HG02763 (cell line): Measurements from ENCODE around the gene DVL2.
A peak's percentile ranks its signal among the peaks of the same experiment; 100 is the strongest.
"Not testable (repeated sequence)": the region's sequence is repeated elsewhere in the genome, so short reads cannot be mapped to it uniquely, and the experiment has no call there.

ENCODE experiments used
- ATAC-seq: cut with Tn5 transposase; IDR thresholded peaks from one replicate; pipeline ENCODE4 v1.9.1; 2021; ENCODE audit warnings: mild to moderate bottlenecking, moderate library complexity; ENCODE audit not compliant: unreplicated experiment

Gene DVL2

DNA sequence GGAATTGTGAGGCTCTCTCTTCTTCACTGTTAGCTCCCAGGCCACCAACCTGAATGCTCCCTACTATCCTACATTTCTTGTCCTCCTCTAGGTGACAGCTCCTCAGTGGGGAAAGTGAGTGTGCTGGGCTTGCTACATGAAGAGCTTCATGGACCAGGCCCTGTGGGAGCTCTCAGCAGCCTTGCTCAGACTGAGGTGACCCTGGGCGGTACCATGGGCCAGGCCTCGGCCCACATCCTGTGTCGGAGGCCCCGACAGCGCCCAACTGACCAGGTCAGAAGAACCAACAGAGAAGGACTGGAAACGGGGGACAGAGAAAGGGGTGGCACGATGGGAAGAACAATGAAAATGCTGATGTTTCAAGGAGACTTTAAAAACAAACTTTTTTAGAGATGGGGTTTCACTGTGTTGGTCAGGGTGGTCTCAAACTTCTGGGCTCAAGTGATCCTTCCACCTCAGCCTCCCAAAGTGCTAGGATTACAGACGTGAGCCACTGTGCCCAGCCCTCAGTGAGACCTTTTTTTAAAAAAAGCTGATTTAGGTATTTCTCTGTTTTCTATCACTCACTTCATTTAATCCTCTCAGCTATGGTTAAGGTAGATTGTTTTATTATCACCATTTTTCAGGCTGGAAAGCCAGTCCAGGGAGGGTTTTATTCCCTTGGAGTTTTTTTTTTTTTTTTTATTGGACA, 22.6 kb upstream of the DVL2 start:
- ATAC-seq, result no peak

DNA sequence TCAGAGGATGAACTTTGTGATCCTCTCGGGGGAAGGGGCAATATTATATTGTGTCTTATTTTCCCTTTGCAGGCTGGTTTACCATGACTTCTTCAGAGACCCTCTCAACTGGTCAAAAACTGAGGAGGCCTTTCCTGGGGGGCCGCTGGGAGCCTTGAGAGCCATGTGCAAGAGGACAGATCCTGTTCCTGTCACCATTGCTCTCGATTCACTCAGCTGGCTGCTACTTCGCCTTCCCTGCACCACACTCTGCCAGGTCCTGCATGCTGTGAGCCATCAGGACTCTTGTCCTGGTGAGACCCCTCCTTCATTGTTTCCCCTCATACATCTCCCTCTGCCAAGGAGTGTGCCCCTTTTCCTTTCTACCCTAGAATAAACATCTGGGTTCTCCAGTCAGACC, 20.2 kb upstream of the DVL2 start:
- no peak for ATAC-seq

DNA sequence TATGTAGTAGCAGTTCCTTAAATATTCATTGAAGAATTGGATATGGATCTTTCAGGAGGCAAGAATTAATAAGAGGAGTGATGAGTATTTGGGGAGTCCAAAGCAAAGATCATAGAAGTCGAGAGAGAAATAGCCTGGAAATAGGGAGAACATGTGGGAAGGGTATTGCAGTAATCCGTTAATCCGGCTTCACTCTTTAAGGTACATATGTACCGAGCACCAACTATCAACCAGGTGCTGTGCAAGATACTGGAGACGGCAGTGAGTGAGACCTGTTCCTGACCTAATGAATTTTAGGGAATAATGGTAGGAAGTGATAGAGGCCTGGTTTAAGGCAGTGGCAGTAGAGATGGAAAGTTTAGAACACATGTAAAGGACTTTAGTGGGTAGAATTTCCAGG, 18.8 kb upstream of the DVL2 start:
- ATAC-seq, result no peak

DNA sequence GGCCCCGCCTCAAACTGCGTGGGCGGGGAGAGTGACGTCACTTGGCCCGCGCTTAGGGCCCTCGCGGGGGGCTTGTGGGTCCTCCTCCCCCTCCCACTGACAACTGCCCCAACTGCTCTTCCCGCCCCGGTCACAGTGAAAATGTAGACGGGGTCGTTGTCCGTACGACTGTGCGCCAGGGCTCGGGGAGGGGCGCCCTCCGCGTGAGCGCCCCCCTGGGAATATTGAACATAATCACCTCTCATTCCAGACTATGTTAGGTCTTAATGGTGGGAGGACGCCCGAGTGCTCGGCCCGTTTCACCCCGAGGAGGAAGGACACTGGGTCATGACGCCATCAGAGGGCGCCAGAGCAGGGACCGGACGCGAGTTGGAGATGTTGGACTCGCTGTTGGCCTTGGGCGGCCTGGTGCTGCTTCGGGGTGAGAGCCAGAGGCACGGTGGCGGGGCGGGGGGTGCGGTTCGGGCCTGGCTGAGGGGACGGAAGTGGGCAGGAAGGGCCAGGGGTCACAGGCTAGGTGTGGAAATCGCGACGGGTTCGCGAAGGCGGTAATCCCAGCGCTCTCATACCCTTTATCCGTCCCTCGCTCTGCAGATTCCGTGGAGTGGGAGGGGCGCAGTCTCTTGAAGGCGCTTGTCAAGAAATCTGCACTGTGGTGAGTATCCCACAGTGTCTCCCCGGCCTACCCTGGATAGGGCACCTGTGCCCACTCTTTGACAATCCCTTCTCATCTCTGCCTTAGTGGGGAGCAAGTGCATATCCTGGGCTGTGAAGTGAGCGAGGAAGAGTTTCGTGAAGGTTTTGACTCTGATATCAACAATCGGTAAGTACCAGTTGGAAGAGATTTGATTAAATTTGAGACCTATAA, 18.1 kb upstream of the DVL2 start, which contains the start of gene ELP5:
ELP5 (plus strand) TSS at position 40 of the 868 bp plus-strand sequence; CDS start at position 376, 336 bp downstream.
- peak; percentile 55 for ATAC-seq

DNA sequence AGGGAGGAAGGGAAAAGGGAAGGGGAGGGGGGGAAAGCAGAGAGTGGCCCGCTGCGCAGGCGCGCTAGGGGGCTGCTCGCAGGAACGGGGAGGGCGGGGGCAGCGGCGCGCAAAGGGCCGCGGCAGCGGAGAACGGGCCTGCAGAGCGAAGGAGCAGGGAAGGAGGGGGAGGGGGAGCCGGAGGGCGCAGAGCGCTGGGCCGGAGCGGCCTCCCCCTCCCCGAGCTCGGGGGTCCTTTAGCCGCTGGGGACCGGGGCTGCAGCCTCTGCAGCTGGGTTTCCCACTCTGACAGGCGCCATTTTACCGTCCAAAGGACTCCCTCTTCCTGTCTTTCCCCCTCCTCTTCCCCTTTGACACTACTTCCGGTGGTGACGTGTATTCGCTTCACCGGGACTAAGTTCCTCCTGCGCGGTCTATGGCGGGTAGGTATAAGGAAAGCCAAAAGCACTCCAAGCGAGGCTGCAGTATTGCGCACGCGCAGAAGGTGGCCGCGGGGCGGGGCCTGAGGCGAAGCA, 17.4 kb upstream of the DVL2 start, which contains the start of gene CTDNEP1:
CTDNEP1 (minus strand) TSS at position 74 of the 515 bp plus-strand sequence. CDS start 438 bp downstream, outside the sequence.
- ATAC-seq, result peak; percentile 79

DNA sequence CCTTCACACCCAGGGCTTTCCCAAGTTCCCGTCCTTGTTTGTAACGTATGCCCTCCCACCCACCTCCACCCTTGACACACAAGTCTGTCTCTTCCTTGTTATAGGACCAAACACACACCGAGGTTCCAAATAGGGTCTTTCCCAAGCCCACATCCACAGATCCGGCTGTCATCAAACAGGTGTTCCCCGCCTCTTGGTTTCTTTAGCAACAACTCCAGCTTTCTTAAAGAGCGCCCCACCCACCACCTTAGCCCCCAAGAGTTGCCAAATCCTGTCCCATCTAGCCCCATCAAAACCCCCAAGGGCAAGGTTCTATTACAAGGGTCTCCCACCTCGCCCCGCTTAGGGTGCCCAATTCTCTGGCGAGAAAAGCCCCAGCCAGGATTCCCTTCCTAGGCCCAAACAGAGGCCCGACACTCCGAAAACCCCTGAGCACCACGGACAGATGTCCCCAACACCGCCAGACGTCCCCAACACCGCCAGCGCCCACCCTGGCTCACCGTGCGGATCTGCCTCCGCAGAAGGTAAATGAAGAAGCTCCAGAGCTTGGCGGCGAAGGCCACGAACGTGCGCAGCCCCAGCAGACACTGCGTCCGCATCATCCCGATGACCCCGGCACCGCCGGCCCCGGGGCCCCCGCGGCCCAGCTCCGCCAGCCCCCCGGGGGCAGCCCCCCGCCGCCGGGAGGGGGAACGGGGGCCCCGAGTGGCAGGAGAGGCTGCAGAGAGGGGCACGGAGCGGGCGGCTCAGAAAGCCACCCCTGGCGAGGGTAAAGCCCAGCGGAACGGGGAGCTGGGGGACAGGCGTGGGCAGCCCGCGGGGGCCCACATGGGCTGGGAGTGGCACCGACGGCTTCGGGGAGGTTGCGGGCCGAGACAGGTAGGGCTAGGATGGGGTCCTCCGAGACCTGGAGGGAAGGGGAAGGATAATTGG, 16.6 kb upstream of the DVL2 start:
- ATAC-seq, result no peak

DNA sequence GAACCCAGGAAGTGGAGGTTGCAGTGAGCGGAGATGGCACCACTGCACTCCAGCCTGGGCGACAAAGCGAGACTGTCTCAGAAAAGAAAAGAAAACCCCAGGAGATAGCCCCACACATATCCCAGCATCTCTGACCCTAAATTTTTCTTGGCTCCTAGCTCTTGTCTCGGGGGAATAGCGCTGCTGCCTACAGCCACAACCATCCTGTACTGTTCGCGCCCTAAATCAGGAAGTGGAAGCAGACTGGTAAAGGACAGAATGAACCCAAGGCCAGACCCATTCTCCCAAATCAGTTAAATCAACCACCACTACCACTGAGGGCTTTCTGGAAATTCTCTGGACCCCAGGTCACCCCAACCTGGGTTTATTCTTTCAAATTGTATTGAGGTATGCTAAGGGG, 15.5 kb upstream of the DVL2 start:
- no peak for ATAC-seq

DNA sequence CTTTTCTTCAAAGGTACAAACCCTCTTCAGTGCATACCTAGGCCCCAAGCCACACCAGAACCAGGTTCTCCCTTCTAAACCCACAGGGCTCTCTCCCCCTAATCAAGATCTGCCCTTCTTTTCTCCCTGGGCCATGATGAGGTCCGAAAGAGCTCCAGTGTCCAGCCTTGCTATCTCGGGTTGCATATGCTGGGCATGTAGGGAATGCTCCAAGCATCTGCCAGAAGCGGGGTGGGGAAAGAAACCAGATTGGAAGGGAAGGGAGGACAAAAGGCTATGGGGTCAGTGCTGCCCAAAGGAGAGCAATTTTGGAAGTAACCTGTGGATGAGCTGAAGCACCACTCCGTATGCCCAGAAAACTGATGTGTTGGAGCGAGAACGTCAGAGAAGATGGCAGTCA, 14.9 kb upstream of the DVL2 start:
- ATAC-seq, result no peak

DNA sequence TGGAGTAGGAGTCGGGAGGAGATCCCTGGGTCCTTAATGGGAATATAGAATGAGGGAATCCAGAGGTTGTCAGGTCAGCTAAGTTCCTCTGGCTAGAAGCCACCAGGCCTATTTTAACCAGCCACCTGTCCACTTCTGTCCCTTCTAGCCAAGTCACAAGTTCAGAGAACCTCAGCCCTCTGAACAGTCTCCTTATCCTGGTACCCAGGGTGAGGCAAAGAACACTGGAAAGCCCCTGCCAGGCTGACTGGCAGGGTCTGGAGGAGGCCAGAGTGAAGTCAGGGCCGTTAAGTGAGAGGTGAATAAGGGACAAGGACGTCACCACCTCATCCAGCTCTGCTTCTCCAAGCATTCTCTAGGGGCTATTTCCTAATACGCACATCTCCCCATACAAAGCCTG, 14.5 kb upstream of the DVL2 start:
- no peak for ATAC-seq

DNA sequence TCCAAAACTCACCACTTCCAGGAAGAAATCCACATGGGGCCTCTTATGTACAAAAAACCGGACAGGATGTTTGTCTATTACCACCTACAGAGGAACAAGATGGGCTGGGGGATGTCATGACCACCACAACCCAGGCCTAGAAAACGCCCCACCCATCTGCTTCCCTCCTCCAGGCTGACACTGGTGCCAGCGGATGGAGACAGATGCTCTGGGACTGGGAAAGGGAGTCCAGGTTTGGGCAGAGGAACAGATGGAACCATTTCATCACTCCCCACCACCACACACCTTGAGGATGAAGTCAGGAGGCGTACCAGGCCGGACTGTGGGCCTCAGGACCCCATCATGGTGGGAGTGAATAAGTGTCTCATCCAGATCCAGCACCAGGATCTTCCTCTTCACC, 12.5 kb upstream of the DVL2 start:
- ATAC-seq, result no peak

DNA sequence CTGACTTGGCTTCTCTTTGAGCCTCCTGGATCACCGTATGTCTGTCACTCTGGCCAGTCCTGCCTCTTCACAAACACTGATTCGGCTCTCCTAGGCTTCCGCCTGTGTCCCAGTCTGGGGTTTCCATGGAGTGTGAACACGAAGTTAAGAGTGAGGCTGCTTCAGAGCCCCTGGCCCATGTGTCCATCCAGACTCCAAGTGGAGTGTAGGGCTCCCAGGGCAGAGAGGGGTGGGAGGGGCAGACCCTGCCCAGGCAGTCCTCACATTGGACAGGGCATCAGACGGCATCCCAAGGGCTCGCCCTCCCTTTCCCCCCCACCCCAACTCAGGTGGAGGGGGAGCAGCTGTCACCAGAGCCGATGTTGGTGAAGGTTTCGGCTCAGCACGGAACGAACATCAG, 9.5 kb upstream of the DVL2 start:
- not testable (repeated sequence) for ATAC-seq

DNA sequence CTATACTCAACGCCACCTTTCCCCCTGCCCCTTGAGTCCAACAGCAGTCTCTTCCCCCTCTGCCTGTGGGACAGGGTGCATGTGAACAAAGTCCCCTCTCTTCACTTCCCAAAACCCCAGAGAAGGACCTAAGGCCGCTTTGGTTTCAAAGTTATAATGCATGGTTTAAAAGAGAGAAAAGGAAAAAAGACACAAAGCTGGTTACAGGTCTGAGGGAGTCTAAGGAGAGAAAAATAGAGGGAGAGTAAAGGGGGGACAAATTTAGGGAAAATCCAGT, 9.1 kb upstream of the DVL2 start:
- ATAC-seq, result no peak

DNA sequence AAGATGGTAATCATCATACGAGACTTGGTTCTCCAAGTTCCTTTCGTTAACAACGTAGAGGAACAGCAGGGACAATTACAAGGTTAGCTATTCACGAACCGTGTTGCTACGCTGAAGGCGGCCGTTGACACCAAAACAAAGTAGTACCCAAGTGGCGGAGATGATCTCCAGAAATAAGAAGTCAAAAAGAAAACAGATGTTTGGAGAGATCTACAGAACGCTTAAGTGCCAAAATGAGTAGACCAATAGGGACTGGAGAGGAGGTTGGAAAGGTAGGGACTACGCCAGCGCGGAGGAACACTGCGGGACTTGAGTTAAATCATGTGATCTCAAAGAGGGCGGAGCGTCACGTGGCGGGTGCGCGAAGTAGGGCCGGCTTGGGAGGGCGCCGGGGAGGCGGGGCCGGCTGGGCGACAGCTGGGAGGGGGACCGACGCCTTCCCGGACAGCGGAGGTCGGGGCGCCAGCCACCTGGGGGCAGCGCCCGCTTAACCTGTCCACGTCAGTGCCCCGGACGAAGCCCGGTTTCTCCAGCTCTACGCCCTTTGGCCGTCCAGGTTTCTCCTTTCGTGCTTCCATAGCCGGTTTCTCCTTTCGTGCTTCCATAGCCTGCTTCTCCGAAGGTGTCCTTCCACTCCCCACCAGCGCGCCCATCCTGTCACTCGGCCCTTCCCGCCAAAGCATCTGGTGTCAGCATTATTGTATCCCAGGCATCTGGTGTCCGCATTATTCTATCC, 8.6 kb upstream of the DVL2 start:
- ATAC-seq, result peak; percentile 40

DNA sequence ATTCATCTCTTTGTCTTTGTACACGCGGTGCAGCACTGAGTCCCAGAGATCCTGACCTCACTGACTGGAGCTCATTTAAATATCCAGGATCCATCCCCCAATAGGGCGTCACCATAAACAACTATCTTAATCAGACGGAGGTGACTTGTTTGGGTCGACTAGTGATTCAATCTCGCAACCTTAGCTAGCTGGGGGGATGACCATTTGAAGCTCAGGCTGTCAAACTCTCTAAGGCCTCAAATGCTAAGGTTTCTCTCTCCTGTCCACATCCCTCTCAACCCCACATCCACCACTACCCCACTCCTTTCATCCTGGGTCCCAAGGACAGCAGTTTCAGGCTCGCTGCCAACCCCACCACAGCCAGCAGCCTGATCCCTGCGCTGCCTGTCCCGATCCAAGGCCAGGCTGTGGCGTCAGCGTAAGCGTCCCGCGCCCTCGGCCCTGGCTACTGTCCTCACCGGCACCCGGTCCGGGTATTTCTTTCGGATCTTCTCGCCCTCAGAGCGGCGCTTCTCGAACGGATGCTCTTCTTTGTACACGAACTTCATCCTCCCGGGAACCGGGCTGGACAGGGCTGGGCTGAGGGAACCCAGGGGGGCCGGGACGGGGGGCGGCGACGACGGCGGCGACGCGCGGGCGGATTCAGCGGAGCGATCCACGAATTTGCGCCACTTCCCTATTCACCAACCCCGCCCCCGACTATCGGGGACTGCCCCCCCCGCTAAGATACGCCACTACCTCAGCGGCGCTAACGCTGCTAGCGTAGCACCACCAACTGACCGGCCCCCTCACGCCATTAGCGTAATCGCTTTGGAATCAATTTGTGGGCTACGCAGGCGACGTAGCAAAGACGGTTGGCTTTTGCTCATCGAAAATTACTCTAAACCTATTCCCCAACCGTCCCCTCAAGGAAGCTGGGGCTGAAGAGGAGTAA, 7.7 kb upstream of the DVL2 start, which contains the start of gene GABARAP:
GABARAP (minus strand) TSS at position 667 of the 934 bp plus-strand sequence; CDS start at position 548, 119 bp downstream.
- ATAC-seq, result peak; percentile 31

DNA sequence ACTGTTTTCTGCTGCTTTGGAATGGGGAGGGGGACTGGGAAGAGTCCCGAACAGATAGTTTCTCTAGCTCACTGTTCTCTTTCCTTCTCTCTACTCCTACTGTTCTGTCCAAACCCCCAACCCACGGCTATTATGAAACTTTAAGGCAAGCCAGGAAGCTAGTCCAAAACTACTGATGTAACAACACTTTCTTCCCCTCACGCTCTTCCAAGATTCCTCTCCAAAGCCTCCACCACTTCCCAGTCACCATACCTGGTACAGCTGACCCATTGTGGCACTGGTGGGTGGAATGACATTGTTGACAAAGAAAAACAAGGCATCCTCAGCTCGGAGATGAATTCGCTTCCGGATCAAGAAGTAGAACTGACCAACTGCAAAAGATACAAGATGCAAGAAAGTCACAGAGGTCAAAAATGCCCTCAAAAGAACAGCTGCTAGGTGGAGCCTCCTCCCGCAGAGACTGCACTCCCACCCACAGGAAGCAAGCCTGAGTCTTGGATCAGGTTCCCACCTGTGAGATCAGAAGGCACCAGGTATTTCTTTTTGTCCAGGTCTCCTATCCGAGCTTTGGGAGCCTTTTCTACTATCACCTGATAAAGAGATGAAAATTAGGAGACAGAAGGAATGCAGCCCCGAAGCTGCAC, 6.9 kb upstream of the DVL2 start:
- no peak for ATAC-seq

DNA sequence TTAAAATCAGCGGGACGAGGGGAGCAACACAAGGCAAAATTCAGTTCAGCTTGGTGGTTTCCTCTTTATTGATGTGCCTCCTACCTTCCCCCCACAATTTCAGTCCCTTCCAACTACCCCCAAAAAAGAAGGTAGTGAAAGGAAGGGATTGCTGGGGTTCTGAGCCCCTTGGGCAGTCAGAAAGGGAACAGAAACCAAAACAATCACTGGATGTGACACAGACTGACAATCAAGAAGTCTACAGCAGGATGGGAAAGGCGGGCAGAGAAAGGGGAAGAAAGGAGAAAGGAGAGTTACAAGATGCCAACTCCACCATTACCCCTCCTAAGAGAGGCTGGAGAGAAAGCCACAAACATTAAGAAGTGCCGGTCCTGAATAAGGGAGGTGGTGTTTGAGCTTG, 6.1 kb upstream of the DVL2 start:
- no peak for ATAC-seq

DNA sequence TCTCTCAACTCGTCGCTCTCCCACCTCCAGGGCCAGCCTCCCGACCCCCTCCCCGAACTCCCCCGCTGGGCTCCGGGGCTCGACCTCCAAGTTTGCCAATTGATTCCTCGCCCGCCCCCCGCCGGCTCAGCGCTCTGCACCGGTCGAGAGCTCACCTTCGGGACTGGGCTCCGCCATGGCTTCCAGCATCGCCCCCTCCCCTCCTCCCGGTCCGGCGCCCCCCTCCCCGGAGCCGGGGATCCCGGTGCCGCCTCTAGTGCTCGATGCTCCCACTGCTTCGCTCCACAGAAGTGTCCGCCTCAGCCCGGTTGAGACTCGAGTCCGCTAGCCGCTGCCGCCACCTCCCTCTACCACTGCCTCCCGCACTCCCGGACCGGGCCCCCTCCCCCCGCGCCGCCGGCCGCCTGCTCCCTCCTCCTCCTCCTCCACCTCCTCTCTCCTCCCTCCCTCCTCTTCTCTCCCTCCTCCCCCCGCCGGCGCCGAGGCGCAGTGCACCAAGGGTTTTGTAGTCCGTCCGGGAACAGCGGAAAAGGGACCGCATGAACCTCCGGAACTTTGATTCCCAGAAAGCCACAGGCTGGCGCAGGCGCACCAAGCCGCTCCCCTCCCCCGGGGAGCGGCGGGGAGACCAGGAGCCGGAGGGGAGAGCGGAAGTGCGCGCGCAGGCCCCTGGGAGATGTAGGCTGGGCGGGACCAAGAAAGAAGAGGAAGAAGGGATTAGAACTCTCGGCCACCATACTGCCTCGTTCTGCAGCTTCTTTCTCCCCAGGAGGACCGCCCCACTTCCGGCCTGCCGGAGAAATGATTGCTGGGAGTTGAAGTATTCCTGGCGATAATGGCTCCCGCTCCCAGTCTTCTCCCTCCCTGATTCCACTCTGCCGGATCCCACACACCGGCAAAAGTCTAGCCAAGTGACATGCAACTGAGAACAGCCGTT, 5.0 kb upstream of the DVL2 start, which contains the start of gene PHF23:
PHF23 (minus strand) TSS at position 367 of the 937 bp plus-strand sequence; CDS start at position 189, 178 bp downstream.
- peak; percentile 51 for ATAC-seq
